SK-N-SH (cell line): ENCODE measurements around the gene TGFBR3. TPM values are rescaled to one million over a fixed set of nuclear protein-coding genes. Genes with fewer than 3 reads are reported as not detected.

Experiments used
- CTCF ChIA-PET: fragments of 300-600, 350-600 bp; formaldehyde crosslinking; extraction: SDS; loops from one replicate; lab custom pipeline; 2021; lab: Yijun Ruan, JAX
- POLR2A ChIA-PET: fragments of 350-600 bp; sonication (Branson Sonifier 250); formaldehyde crosslinking; extraction: SDS; loops from one replicate; lab custom pipeline; 2020; ENCODE audit warnings: antibody characterized with exemption, inconsistent platforms; lab: Yijun Ruan, JAX
- DNase-seq: peaks from one replicate; pipeline ENCODE4 v3.0.0; 2012
- H2AFZ ChIP-seq: fragments of 200-600 bp; sonication (generic); 2 replicates; pipeline ENCODE4 v1.8.1; 2016; ENCODE audit warnings: antibody characterized with exemption, mild to moderate bottlenecking, low read depth
- H3F3A ChIP-seq: fragments of 200-600 bp; sonication (generic); replicated peaks from 2 replicates; pipeline ENCODE3; 2016; ENCODE audit warnings: antibody characterized with exemption, mild to moderate bottlenecking; ENCODE audit not compliant: insufficient read depth
- H3K27ac ChIP-seq, 2 experiments: fragments of 200-500 bp in 1 of 2; fragments of 200-600 bp in 1 of 2; sonication (Bioruptor generic) in 1 of 2; sonication (generic), shearing (Covaris generic) in 1 of 2; 2 replicates each; pipeline versions ENCODE4 v1.5.1 to v1.6.1; 2014 to 2016; ENCODE audit warnings: low read depth in 2 of 2, inconsistent platforms in 1 of 2, low read length in 1 of 2, mild to moderate bottlenecking in 1 of 2, mixed read lengths in 1 of 2
- H3K27me3 ChIP-seq: fragments of 200-600 bp; sonication (generic), shearing (Covaris generic); 2 replicates; pipeline ENCODE4 v1.6.1; 2016; ENCODE audit warnings: mixed run types; ENCODE audit not compliant: insufficient read depth
- H3K36me3 ChIP-seq, 2 experiments: fragments of 200-500 bp in 1 of 2; fragments of 200-600 bp in 1 of 2; sonication (Bioruptor generic) in 1 of 2; sonication (generic) in 1 of 2; replicated peaks in 1 of 2; 2 replicates each; pipeline versions ENCODE3 to v1.5.1; 2014 to 2016; ENCODE audit warnings: low read length in 1 of 2, mild to moderate bottlenecking in 1 of 2; ENCODE audit not compliant: insufficient read depth in 2 of 2, control insufficient read depth in 1 of 2
- H3K4me1 ChIP-seq, 2 experiments: fragments of 200-500 bp in 1 of 2; fragments of 200-600 bp in 1 of 2; sonication (Bioruptor generic) in 1 of 2; sonication (generic), shearing (Covaris generic) in 1 of 2; 2 replicates each; pipeline versions ENCODE4 v1.5.1 to v1.6.1; 2014 to 2016; ENCODE audit warnings: low read depth in 1 of 2, low read length in 1 of 2, mixed run types in 1 of 2; ENCODE audit not compliant: insufficient read depth in 2 of 2, control insufficient read depth in 1 of 2
- H3K4me2 ChIP-seq: fragments of 200-600 bp; sonication (generic), shearing (Covaris generic); 2 replicates; pipeline ENCODE4 v1.6.1; 2017; ENCODE audit warnings: mixed run types
- H3K4me3 ChIP-seq, 2 experiments: fragments of 200-500 bp in 1 of 2; fragments of 200-600 bp in 1 of 2; sonication (Bioruptor generic) in 1 of 2; sonication (generic), shearing (Covaris generic) in 1 of 2; 2 replicates each; pipeline versions ENCODE4 v1.5.1 to v1.8.1; 2014 to 2016; ENCODE audit warnings: low read depth in 2 of 2, inconsistent platforms in 1 of 2, low read length in 1 of 2, mild to moderate bottlenecking in 1 of 2, mixed read lengths in 1 of 2, moderate library complexity in 1 of 2
- H3K79me2 ChIP-seq: fragments of 200-600 bp; sonication (generic); 2 replicates; pipeline ENCODE4 v1.8.1; 2017; ENCODE audit warnings: mild to moderate bottlenecking; ENCODE audit not compliant: insufficient read depth
- H3K9ac ChIP-seq: fragments of 200-600 bp; sonication (generic); 2 replicates; pipeline ENCODE4 v1.6.1; 2017; ENCODE audit warnings: mixed run types
- H3K9me2 ChIP-seq: fragments of 200-600 bp; sonication (generic); 2 replicates; pipeline ENCODE4 v1.6.1; 2017; ENCODE audit warnings: mixed run types
- H3K9me3 ChIP-seq: fragments of 200-600 bp; sonication (generic); 2 replicates; pipeline ENCODE4 v1.6.1; 2017; ENCODE audit warnings: mixed run types, mild to moderate bottlenecking, moderate library complexity
- H4K20me1 ChIP-seq: fragments of 200-600 bp; sonication (generic); 2 replicates; pipeline ENCODE4 v1.6.1; 2017; ENCODE audit warnings: mild to moderate bottlenecking, mixed run types; ENCODE audit not compliant: insufficient read depth
- FOSL2 ChIP-seq: IDR thresholded peaks from 2 replicates; pipeline ENCODE4 v1.4.0; 2012; ENCODE audit warnings: low read depth, mild to moderate bottlenecking, moderate library complexity, borderline replicate concordance
- FOXM1 ChIP-seq: IDR thresholded peaks from 2 replicates; pipeline ENCODE4 v1.4.0; 2012; ENCODE audit warnings: low read depth, mild to moderate bottlenecking
- JUND ChIP-seq: IDR thresholded peaks from 2 replicates; pipeline ENCODE4 v1.4.0; 2012
- MEF2A ChIP-seq: IDR thresholded peaks from 2 replicates; pipeline ENCODE4 v1.4.0; 2012; ENCODE audit warnings: low read depth, borderline replicate concordance
- NRF1 ChIP-seq: IDR thresholded peaks from 2 replicates; pipeline ENCODE4 v1.6.1; 2012; ENCODE audit warnings: low read depth, mild to moderate bottlenecking, low read length
- POLR2AphosphoS5 ChIP-seq: IDR thresholded peaks from 2 replicates; pipeline ENCODE4 v1.6.1; 2012; ENCODE audit warnings: low read depth, low read length
- RCOR1 ChIP-seq: fragments of 150-350 bp; IDR thresholded peaks from 2 replicates; pipeline ENCODE4 v1.6.1; 2017; ENCODE audit warnings: antibody characterized with exemption, low read length
- SIN3A ChIP-seq: IDR thresholded peaks from 2 replicates; pipeline ENCODE4 v1.6.1; 2012; ENCODE audit warnings: low read depth, mild to moderate bottlenecking, low read length, moderate library complexity, borderline replicate concordance
- SMC3 ChIP-seq: IDR thresholded peaks from 2 replicates; pipeline ENCODE4 v1.6.1; 2012; ENCODE audit warnings: low read depth, low read length, improper control_type of control experiment
- TEAD4 ChIP-seq: IDR thresholded peaks from 2 replicates; pipeline ENCODE4 v1.4.0; 2012; ENCODE audit warnings: mild to moderate bottlenecking, borderline replicate concordance; ENCODE audit not compliant: insufficient read depth
- WGBS: methylation state at CpG from one replicate; pipeline ENCODE4 v1.1.6; 2017; ENCODE audit warnings: low lambda C conversion rate; 5-methylcytosine and 5-hydroxymethylcytosine counted together
- polyA plus RNA-seq, 3 experiments: library from polyadenylated mRNA; depleted of rRNA; stranded (reverse); fragments of >200 nt; gene quantifications; 2 replicates each; pipeline ENCODE4 v1.2.3, GENCODE V29; 2012
- TF ChIP-seq, protein P1 (sequence below): IDR thresholded peaks from 2 replicates; pipeline ENCODE4 v1.4.0; 2012; ENCODE audit warnings: low read depth, borderline replicate concordance
- TF ChIP-seq, protein P2 (sequence below): IDR thresholded peaks from 2 replicates; pipeline ENCODE4 v1.4.0; 2012; ENCODE audit warnings: low read depth
- TF ChIP-seq, protein P3 (sequence below): IDR thresholded peaks from 2 replicates; pipeline ENCODE4; 2012
- TF ChIP-seq, protein P4 (sequence below): IDR thresholded peaks from 2 replicates; pipeline ENCODE4 v1.6.1; 2012; ENCODE audit warnings: mild to moderate bottlenecking, low read depth, low read length, moderate library complexity
- TF ChIP-seq, protein P5 (sequence below): fragments of 150-350 bp; IDR thresholded peaks from 2 replicates; pipeline ENCODE4 v1.6.1; 2016; ENCODE audit warnings: mild to moderate bottlenecking, low read depth, low read length

TGFBR3 gene
- polyA plus RNA-seq, 1 of the 3 experiments (the other 2 are of a cell fraction): 0.07 TPM

DNA sequence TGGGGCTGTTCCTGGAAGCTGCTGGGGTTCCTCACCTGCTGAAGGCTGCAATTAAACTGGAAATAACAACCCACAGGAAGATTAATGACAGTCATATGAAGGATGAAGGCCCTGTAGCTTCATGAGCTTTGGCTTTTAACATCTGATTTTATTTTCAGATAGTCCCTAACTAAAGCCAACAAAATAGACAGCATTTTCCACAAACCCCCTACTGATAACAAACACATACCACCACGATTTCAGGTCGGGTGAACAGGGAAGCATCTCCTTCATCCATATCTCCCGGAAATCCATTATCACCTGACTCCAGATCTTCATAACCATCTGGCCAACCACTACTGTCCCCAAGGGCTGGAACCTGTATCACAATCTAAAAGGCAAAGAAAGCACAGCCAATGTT is 169.6 kb downstream of the TGFBR3 start (continued):
- TF ChIP-seq SMC3: no peak

DNA sequence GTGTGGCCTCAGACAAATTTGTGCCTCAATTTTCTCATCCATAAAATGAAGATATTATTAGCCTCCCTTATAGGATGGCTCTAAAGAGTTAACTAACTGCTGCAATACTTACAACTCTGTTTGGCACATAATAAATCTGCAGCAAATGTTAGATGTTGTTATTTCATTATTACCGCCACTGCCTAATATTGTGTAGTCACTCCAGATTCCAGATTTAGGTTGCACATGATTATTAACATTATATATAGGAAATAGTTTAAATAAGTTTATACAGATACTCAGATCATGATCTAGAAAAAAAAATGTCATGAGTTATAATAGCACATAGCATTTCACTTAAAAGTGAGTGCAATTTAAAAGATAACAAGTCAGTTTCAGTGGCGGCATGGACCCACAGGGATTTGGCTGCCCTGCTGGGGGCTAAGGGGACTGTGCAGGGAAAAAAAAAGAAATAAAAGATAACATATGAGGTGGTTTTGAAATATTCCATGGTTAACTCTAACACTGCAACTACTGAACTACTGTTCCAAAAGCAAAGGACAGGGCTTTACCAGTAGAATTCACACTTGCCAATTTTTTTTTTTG is 170.4 kb downstream of the TGFBR3 start:
- POLR2A ChIA-PET: no interaction called here
- H3K4me3 ChIP-seq: no peak overlapping the region
- H3K4me2 ChIP-seq: no peak overlapping the region
- no peaks in the 10 kb centered on the region for H3K79me2 ChIP-seq
- H3K36me3 ChIP-seq: no peaks in the 10 kb centered on the region
- no peaks in the 10 kb centered on the region for H3F3A ChIP-seq
- H3K9ac ChIP-seq: no peak overlapping the region
- H3K27me3 ChIP-seq: peaks cover 29% of the 10 kb centered on the region; the same call in 1 of the 2 replicates
- no peaks in the 10 kb centered on the region for H3K4me1 ChIP-seq
- no peak for DNase-seq
- no peak overlapping the region for H3K27ac ChIP-seq
- H2AFZ ChIP-seq: no peak overlapping the region
- 17% methylated on average over 2 of the region's 2 CpGs for WGBS
- TF ChIP-seq FOXM1 (no peak), MEF2A (no peak), TEAD4 (no peak)
- TF ChIP-seq, protein P1, sequence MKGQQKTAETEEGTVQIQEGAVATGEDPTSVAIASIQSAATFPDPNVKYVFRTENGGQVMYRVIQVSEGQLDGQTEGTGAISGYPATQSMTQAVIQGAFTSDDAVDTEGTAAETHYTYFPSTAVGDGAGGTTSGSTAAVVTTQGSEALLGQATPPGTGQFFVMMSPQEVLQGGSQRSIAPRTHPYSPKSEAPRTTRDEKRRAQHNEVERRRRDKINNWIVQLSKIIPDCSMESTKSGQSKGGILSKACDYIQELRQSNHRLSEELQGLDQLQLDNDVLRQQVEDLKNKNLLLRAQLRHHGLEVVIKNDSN: no peak
- TF ChIP-seq, all 33 proteins: peak for 0
- no peaks in the 10 kb centered on the region for H4K20me1 ChIP-seq
- H3K9me2 ChIP-seq: no peaks in the 10 kb centered on the region
- CTCF ChIA-PET: no interaction called here
- H3K9me3 ChIP-seq: no peaks in the 10 kb centered on the region

DNA sequence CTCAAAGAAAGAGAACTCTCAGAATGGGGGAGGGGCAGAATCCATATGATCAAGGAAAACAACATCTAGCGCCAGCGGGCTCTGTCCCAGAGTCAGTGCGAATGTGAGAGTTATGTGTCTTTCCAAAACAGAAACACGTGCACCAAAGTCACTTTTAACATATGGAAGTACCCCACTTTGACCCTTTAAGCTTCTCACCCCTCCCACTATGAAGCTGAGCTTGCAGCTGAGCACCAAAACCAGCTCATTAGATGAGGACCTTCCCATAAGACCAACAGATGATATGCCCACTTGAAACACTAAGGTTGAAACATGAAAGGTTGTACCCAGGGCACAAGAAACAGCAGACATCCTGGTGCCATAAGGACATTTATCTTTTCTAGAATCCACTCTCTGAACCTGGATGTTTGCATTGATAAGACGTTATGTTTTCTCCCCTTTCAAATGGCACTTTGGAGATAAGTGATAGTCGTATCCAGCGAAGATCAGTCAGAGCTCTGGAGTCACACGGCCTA is 171.0 kb downstream of the TGFBR3 start:
- Histone ChIP-seq H3K9me3 (no peaks in the 10 kb centered on the region), H2AFZ (no peak overlapping the region), H3F3A (no peaks in the 10 kb centered on the region), H3K27me3 (peaks cover 29% of the 10 kb centered on the region; the same call in 1 of the 2 replicates), H3K9ac (no peak overlapping the region), H3K4me1 (no peaks in the 10 kb centered on the region), H3K79me2 (no peaks in the 10 kb centered on the region), H3K4me3 (no peak overlapping the region), H3K9me2 (no peaks in the 10 kb centered on the region), H3K4me2 (no peak overlapping the region), H3K36me3 (no peaks in the 10 kb centered on the region), H3K27ac (no peak overlapping the region), H4K20me1 (no peaks in the 10 kb centered on the region)
- TF ChIP-seq FOXM1: no peak
- no peak for TF ChIP-seq MEF2A
- TF ChIP-seq SIN3A: no peak
- TF ChIP-seq, protein P2, sequence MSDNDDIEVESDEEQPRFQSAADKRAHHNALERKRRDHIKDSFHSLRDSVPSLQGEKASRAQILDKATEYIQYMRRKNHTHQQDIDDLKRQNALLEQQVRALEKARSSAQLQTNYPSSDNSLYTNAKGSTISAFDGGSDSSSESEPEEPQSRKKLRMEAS: no peak
- TF ChIP-seq RCOR1: no peak
- no peak for TF ChIP-seq JUND
- no peak for TF ChIP-seq FOSL2
- TF ChIP-seq, protein P3, sequence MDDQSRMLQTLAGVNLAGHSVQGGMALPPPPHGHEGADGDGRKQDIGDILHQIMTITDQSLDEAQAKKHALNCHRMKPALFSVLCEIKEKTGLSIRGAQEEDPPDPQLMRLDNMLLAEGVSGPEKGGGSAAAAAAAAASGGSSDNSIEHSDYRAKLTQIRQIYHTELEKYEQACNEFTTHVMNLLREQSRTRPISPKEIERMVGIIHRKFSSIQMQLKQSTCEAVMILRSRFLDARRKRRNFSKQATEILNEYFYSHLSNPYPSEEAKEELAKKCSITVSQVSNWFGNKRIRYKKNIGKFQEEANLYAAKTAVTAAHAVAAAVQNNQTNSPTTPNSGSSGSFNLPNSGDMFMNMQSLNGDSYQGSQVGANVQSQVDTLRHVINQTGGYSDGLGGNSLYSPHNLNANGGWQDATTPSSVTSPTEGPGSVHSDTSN: no peak
- no peak for TF ChIP-seq NRF1
- TF ChIP-seq POLR2AphosphoS5: no peak
- TF ChIP-seq, protein P4, sequence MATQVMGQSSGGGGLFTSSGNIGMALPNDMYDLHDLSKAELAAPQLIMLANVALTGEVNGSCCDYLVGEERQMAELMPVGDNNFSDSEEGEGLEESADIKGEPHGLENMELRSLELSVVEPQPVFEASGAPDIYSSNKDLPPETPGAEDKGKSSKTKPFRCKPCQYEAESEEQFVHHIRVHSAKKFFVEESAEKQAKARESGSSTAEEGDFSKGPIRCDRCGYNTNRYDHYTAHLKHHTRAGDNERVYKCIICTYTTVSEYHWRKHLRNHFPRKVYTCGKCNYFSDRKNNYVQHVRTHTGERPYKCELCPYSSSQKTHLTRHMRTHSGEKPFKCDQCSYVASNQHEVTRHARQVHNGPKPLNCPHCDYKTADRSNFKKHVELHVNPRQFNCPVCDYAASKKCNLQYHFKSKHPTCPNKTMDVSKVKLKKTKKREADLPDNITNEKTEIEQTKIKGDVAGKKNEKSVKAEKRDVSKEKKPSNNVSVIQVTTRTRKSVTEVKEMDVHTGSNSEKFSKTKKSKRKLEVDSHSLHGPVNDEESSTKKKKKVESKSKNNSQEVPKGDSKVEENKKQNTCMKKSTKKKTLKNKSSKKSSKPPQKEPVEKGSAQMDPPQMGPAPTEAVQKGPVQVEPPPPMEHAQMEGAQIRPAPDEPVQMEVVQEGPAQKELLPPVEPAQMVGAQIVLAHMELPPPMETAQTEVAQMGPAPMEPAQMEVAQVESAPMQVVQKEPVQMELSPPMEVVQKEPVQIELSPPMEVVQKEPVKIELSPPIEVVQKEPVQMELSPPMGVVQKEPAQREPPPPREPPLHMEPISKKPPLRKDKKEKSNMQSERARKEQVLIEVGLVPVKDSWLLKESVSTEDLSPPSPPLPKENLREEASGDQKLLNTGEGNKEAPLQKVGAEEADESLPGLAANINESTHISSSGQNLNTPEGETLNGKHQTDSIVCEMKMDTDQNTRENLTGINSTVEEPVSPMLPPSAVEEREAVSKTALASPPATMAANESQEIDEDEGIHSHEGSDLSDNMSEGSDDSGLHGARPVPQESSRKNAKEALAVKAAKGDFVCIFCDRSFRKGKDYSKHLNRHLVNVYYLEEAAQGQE: no peak
- TF ChIP-seq, protein P5, sequence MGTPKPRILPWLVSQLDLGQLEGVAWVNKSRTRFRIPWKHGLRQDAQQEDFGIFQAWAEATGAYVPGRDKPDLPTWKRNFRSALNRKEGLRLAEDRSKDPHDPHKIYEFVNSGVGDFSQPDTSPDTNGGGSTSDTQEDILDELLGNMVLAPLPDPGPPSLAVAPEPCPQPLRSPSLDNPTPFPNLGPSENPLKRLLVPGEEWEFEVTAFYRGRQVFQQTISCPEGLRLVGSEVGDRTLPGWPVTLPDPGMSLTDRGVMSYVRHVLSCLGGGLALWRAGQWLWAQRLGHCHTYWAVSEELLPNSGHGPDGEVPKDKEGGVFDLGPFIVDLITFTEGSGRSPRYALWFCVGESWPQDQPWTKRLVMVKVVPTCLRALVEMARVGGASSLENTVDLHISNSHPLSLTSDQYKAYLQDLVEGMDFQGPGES: no peak
- POLR2A ChIA-PET: no interaction called here
- CTCF ChIA-PET: no interaction called here
- 38% methylated on average over 8 of the region's 8 CpGs for WGBS
- DNase-seq: no peak
